GM18502 (cell line): Measurements from ENCODE around the gene ATP8A2.

Experiments
- ATAC-seq: cut with Tn5 transposase; IDR thresholded peaks from one replicate; pipeline ENCODE4 v1.9.1; 2021; ENCODE audit warnings: mild to moderate bottlenecking; ENCODE audit not compliant: unreplicated experiment, poor library complexity

ATP8A2 gene

DNA sequence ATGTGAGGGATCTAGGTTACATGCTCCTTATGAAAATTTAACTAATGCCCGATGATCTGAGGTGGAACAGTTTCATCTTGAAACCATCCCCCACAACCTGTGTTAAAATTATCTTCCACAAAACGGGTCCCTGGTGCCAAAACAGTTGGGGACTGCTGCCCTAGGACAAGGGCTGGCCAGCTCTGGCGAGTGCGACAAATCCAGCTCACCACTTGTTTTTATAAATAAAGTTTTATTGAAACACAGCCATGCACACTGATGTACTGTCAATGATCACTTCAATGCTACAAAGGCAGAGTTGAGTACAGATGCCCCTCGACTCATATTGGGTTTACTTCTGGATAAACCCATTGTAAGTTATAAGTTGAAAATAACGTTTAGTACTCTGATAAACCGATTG is 235.3 kb downstream of the ATP8A2 start:
- ATAC-seq, result no peak

DNA sequence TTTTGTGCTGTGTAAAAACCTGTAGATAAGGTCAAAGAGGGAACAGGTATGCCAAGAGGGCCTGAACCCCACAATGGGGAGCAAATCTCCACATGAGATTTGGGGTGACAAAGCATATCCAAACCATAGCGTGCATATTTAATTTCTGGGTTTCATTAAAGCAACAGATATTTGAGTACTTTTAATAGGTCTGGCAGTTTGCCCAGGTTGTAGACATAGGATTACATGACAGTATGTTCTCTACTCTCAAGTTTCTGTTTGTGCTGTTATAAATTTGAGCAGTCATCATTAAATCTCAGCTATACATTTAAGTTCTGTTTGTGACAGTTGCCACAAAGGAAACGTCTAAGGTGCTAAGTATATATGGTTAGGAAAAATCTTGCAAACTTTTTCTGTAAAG is 236.4 kb downstream of the ATP8A2 start:
- ATAC-seq, result no peak

DNA sequence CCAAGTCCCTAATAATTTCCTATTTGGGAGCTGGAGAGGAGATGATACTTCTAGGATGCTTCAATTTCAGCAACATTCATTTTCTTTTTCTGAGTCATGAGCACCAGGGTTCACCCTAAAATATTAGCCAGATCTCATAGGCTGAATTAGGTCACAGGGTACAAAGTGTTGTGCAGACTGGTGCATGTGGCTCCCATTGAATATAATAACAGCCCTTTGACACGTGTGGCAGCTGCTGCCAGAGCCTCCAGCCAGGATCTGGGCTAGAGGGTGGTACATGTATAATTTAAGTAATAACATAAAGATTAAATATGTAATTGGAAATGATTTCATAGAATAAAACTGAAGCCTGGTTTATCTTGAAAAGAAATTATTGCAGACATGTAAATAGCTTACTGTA is 244.9 kb downstream of the ATP8A2 start:
- ATAC-seq, result no peak

DNA sequence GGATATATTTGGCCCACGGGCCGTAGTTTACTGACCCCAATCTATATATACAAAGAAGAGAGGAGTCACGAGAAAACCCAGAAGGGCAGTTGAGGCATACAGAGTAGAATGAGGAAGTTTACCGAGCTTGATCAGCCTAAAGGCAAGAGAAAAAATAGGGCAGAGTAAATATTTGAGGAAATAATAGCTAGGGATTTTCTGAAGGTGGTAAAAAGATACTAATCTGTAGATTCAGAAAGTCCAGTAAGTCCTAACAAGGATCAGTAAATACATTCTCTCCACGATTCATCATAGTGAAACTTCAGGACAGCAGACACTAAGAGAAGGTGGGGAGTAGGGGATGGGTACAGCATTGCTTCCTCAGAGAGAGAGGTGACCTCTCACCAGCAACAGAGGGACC is 248.1 kb downstream of the ATP8A2 start:
- ATAC-seq, result no peak

DNA sequence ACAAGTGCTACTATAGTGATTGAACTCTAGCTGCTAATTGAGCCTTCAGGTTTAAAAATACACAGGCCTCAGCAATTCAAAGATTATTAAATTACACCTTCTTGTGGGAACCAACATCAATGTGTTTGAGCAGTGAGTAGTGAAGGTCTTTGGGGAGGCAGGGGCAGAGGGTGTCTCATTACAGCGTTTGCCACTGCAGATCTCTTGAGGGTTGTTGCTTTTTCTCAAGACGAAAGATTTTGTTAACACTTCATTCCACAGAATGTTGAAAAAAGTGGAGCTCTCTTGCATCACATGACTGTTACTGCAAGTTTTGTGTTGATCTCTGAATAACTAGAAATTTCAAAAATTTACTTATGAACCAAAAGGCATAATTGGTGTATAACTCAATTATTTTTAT is 253.6 kb downstream of the ATP8A2 start:
- no peak for ATAC-seq

DNA sequence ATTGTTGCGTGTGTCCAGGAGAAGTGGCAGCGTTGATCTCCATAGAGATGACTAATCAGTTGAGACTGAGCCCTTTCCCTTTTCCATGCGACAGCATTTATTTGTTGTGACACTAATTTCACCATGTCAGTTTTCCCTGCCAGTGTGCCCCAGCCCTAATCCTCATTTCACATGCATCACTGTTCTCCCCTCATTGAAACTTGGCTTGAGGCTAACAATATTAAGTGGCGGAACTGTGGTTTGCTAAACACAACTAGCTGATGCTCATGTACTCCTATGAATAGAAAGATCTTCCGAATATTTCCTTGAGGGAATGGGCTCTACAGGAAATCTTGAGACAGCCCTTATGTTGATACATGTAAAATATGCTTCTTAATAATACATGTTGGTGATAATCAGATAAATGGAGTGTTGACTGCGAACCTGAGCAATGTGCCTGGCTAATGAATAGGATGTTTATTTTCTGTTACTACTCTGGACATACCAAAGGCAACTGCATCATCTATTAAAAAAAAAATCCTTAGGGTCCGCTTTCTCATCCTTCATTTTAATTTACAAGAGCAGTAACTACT is 258.6 kb downstream of the ATP8A2 start:
- ATAC-seq, result no peak

DNA sequence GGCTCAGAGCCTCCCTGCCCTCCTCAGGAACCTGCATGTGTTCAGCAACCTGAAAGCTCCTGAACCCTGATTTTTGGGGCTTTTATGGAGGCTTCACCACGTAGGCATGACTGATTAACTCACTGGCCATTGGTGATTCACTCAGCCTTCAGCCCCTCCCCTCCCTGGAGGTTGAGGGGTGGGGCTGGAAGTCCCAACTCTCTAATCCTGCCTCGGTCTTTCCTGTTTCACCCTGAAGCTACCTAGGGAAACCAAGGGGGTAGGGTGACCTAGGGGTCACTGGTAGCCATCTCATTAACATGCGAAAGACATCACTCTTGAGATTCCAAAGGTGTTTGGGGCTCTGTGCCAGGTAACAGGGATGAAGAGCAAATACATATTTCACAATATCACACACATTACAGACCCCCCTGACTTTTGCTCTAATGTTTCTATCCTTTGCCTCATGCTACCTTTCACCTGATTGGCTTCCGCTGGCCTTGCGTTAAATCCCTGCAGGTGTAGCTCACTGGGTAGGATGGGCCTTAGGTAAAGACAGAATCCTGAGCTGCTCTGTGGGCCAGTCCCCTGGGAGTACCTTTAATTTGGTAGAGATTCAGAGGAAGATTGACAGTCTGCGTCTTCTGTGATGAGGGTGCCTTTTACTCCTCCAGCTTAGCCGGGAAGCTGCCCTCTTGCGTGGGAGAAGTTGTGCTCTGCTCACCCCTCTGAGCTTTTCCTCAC is 260.6 kb downstream of the ATP8A2 start:
- ATAC-seq, result no peak

DNA sequence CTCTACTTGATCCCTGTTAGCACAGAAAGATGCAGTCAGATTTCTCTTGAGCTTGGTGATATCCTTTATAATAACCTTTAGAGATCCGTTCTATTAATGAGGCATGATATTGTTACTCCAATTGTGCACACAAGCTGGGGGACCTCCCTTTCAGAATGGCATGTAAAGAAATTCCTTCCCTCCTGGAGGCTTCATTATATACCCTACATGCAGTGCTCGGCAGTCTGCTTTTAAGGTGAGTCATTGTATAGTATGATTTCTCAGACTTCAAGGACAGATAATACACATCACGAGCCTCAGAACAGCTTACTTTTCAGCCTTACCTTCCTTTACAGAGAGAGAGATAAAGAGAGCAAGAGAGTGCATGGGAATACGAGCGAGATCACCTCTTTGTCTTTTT is 261.3 kb downstream of the ATP8A2 start:
- no peak for ATAC-seq

DNA sequence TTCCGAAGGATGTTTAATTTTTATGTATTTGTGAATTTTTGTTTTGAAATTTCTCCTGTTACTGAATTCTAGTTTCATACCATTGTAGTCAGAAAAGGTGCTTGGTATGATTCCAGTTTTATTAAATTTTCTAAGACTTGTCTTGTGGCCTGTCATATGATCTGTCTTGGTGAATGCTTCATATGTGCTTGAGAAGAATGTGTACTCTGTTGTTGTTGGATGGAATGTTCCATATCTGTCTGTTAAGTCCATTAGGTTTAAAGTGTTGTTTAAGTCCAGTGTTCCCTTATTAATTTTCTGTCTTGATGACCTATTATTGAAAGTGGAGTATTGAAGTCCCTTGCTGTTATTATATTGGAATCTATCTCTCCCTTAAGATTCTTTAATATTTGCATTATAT is 273.9 kb downstream of the ATP8A2 start:
- ATAC-seq, result no peak

DNA sequence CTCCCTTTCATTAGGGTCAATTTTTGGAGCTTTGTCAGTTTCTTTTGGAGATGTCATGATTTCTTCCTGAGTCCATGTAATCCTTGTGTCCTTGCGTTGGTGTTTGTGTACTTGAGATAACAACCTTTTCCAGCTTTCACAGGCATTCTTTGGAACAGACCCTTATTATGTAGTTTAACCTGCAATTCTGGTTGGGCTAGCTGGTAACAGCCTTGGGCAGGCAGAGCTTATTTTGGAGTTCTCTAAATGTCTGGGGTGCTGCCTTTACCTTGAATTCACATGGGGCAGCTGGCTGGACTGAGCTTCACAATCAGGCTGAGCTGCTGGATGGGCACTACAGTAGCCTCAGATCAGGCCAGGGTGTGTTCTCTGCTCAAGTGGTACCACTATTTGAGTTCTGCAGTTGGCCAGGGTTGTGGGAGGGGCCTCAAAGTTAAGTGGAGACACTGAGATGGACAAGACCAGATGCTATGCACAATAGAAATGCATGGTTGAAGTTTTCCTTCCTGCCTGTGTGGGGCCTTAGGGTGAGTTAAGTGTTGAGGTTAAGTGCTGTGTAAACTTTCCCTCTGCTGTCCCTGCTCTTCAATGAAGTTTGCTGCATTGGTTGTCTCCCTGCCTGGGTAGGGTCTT is 277.3 kb downstream of the ATP8A2 start:
- ATAC-seq, result no peak

DNA sequence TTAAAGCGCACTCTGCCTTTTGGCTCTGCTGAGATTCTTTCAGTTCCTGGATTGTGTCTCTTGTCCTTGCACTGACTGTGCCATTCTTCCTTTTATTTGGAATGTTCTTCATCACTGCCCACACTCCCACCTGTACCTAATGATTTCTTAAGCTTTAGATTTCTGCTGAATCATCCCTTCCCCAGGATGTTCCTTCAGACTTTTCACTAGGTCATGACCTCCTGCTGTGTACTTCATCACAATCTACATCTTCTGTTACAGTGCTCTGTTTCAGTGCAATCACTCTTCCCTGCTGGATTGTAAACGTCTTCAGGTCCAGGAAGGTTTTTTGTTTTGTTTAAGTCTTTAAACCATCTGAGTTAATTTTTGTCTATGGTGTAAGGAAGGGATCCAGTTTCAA is 281.0 kb downstream of the ATP8A2 start:
- no peak for ATAC-seq

DNA sequence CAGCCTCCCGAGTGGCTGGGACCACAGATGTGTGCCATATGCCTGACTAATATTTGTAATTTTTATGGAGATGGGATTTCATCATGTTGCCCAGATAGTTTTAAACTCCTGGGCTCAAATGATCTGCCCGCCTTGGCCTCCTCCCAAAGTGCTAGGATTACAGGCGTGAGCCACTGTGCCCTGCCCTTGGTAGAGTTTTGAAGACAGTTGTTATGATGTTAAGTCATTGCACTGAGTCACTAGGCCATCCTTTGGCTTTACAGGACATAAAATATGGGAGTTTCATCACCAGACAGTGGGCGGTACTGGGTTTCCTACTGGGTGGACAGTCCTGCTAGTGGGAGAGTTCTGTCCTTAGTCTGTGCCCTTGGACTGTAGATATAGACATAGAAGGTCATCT is 282.5 kb downstream of the ATP8A2 start:
- no peak for ATAC-seq

DNA sequence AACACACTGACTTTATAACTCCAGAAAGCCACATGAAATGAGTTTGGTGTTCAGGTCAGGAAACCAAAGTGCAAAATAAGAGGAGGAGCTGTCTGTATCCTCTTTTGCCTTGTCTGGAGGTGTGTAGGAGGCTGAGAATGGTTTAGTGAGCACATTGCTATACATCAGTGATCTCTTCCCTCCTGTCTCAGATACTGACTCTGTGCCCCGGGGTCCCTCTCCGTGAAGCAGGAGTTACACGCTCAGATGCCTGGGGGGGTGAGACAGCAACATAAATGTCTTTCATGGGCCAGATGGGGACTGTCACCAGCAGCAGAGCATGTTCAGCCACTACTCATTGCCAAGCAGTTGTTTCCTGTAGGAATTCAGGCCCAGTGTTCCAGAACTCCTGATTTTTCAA is 285.4 kb downstream of the ATP8A2 start:
- no peak for ATAC-seq

DNA sequence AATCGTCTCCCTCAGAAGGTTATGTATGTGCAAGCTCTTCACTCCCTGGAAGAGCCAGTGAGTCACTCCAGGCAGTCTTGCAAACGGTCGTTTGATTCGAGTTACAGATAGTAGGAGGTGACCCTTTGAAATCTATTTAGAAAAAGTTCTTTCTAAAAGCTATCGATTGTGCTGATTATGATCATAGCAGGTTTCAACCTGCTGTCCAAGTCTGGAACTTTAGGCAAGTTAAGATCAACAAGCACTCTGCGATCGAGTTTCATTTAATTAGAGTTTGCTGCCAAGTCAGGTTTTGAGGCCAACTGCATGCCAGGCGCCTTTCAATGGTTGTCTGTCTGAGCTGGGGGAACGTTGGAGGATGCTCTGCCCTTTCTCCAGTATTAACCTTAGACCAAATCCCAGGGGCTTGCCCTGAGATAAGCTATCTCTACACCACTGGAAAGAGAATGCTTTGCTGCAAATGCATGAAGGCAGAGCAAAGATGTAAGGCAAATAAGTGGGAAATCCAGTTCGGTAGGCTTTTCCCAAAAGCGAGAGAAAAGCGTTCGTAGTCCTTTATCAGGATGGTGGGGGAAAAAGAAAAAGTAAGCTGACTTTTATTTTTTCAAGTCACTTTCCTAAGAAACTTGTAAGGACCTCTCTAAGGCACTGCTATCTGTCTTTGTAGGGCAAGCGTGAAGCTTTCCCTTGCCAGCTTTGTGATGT is 287.5 kb downstream of the ATP8A2 start:
- ATAC-seq, result no peak

DNA sequence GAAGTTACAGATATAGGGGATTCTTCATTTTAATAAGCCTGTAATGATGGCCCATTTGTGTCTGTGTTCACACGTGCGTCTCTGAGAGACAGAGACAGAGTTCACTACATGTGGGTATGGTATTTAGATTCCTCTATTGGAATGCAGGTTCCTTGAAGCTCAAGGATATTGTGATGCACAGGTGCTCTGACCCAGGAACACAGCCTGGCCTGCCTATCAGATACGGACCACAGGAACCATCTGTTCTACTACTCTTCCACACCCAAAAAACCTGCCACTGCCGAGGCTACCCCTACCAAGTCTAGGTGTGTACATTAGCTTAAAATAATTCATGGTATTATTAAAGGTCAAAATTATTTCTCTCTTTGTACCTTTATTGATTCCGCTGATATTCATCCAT is 289.2 kb downstream of the ATP8A2 start:
- ATAC-seq, result no peak

DNA sequence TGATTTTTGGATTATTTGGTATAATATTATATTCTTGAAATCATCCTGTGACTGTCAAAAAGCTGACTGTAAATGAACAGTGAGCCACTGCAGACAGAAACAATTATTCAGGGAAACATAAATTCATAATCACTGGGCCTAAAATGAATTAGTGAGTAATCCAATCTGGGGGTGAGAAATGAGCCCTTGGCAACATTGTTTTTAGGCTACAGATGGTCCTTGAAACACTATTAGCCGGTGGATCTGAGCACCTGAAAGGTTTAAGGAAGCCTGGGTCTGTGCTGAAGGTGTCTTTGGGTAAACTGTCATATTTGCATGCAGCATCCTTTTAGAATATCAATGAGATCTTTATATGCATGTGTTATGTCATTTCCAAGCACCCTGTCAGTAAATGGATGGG is 290.7 kb downstream of the ATP8A2 start:
- ATAC-seq, result no peak

DNA sequence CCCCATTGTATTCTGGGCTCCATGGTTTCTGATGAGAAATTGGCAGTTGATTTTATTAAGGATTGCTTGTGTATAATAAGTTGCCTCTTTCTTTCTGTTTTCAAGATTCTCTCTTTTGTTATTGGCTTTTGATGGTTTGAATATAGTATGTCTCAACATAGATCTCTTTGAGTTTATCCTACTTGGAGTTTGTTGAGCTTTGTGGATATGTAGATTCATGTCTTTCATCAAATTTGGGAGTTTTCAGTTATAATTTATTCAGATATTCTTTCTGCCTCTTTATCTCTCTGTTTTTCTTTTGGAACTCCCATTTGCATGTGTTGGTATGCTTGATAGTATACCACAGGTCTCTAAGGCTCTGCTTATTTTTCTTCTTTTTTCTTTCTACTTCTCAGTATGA is 296.6 kb downstream of the ATP8A2 start:
- ATAC-seq, result no peak

DNA sequence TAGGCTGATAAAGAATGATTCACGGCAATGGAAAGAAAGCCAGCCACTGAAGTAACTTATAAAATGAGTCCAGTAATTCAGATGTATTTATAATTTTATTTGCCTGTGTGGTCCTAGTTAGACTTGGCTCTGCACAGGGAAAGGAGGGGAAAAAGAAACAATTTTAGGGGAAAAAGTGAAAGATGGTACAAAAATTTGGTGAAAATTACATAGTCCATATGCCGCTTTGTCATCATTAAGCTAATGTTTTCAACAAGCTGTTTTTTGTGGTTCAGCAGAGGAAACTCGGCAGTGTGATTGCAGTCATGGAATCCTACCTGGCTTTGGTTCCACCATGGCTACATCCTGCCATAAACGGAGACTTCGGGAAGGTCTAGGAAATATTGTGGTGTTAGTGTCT is 301.9 kb downstream of the ATP8A2 start:
- no peak for ATAC-seq

DNA sequence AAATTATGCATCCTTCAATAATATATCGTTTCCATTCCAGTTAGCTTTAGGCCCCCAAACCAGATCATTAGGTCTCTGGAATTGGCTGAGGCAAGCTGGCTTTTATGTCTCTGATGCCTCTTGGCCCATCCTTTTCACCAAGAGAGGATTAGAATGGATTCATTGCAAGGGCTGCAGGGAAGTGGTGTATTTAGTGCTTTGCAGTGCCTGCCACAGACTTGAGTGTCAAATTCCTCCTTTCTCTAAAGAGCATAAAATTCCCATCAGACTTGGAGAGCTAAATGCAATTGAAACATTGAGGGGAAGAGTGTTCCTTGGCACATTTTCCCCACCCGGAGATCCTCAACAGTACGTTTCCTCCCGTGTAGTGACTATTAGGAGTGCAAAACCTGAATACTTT is 302.6 kb downstream of the ATP8A2 start:
- ATAC-seq, result no peak

DNA sequence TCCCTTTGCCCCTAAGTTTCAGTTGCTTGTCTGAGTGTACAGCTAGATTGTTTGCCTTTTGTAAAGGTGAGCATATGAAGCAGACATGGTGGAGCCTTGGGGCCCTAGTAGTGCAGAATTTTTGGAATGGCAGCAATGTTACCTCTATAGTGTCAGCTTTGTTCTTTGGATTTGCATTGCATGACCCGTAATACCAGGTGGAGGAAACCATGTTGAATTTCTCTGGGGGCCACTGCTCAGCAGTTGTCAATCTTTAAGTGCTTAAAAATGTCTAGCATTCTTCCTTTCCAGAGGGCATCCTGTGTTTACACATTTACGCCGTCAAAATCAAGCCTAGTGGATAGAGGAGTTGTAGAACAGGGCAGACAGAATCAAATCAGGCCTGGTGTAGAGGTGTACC is 303.3 kb downstream of the ATP8A2 start:
- no peak for ATAC-seq

DNA sequence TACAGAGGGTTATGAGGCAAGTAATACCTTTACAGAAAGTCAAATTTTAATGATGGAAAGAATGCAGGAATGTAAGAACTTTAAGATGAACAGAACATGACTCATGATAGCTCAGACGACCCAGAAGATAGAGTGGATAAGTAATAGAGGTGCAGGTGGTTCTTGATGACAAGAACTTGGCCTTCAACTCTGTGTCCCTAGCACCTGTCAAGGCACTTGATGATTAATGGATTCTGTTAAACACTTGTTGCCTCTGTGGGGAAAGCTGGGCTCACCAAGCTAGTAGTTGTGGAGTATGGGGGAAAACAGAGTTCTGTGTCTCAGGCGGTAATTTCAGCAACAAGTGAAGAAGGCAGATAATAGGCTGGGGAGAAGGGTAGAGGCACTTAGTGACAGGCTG is 306.2 kb downstream of the ATP8A2 start:
- no peak for ATAC-seq
